ENCODE results near the gene DPPA5. TPM values are rescaled to one million over a fixed set of nuclear protein-coding genes. Genes with fewer than 3 reads are reported as not detected.

The DPPA5 gene
- total and polyA plus RNA-seq, 9 of the 15 experiments (the other 6 are each of a cell fraction or from before 2014, with no cell fraction given), result not detected

DNA sequence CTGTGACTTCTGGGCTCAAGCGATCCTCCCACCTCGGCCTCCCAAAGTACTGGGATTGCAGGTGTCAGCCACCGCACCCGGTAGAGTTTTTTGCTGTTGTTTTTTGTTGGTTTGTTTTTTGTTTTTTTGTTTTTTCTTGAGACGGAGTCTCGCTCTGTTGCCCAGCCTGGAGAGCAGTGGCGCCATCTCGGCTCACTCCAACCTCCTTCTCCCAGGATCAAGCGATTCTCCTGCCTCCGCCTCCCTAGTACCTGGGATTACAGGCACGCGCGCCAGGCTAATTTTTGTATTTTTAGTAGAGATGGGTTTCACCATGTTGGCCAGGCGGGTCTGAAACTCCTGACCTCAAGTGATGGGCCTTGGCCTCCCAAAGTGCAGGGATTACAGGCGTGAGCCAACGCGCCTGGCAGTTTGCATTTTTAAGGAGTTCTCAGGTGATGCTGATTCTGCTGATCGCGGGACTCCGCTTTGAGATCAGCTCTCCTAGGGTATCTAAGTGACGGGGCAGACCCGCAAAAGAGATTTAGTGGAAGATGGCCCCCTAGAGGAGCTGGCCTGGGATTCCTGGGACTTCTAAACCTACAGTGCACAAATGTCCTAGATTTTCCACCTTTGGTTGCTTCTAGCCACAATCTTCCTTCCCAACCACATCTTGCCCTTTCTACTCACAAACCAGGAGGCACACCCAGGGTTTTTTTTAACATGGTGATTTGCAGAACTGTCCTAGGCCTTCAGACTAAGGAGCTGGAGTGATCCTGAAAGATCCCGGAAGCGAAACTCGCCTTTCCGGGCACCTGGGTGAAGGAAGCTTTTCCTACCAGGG is 45.2 kb downstream of the DPPA5 start (continued):
- TF ChIP-seq, protein P1, sequence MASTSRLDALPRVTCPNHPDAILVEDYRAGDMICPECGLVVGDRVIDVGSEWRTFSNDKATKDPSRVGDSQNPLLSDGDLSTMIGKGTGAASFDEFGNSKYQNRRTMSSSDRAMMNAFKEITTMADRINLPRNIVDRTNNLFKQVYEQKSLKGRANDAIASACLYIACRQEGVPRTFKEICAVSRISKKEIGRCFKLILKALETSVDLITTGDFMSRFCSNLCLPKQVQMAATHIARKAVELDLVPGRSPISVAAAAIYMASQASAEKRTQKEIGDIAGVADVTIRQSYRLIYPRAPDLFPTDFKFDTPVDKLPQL (IDR thresholded peaks at IDR 0.05; ENCODE audit: extremely low read depth, insufficient read length), result no peak
- no peak for TF ChIP-seq ZNF707 (CRISPR knock-in tag; conservative IDR thresholded peaks at IDR 0.05)
- TF ChIP-seq RB1 (IDR thresholded peaks at IDR 0.05; ENCODE audit: low read depth), result peak; percentile 15; the same call in 1 of the 2 replicates
- TF ChIP-seq, protein P2, sequence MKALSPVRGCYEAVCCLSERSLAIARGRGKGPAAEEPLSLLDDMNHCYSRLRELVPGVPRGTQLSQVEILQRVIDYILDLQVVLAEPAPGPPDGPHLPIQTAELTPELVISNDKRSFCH (CRISPR knock-in tag; IDR thresholded peaks at IDR 0.05), result no peak
- TF ChIP-seq, protein P2 (tag; IDR thresholded peaks at IDR 0.05), result no peak
- no peak for TF ChIP-seq NR2C2 (CRISPR knock-in tag; IDR thresholded peaks at IDR 0.05)
- peak; percentile 87 for TF ChIP-seq NR2C2 (tag; IDR thresholded peaks at IDR 0.05)
- TF ChIP-seq, protein P3, sequence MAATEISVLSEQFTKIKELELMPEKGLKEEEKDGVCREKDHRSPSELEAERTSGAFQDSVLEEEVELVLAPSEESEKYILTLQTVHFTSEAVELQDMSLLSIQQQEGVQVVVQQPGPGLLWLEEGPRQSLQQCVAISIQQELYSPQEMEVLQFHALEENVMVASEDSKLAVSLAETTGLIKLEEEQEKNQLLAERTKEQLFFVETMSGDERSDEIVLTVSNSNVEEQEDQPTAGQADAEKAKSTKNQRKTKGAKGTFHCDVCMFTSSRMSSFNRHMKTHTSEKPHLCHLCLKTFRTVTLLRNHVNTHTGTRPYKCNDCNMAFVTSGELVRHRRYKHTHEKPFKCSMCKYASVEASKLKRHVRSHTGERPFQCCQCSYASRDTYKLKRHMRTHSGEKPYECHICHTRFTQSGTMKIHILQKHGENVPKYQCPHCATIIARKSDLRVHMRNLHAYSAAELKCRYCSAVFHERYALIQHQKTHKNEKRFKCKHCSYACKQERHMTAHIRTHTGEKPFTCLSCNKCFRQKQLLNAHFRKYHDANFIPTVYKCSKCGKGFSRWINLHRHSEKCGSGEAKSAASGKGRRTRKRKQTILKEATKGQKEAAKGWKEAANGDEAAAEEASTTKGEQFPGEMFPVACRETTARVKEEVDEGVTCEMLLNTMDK (IDR thresholded peaks at IDR 0.05; ENCODE audit: borderline replicate concordance, insufficient read depth, low read depth, low read length, poor library complexity, severe bottlenecking), result peak; percentile 89
- TF ChIP-seq, protein P4, sequence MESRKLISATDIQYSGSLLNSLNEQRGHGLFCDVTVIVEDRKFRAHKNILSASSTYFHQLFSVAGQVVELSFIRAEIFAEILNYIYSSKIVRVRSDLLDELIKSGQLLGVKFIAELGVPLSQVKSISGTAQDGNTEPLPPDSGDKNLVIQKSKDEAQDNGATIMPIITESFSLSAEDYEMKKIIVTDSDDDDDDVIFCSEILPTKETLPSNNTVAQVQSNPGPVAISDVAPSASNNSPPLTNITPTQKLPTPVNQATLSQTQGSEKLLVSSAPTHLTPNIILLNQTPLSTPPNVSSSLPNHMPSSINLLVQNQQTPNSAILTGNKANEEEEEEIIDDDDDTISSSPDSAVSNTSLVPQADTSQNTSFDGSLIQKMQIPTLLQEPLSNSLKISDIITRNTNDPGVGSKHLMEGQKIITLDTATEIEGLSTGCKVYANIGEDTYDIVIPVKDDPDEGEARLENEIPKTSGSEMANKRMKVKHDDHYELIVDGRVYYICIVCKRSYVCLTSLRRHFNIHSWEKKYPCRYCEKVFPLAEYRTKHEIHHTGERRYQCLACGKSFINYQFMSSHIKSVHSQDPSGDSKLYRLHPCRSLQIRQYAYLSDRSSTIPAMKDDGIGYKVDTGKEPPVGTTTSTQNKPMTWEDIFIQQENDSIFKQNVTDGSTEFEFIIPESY (CRISPR knock-in tag; IDR thresholded peaks at IDR 0.05), result peak; percentile 54; the same call in 1 of the 2 replicates
- TF ChIP-seq PHF21A (IDR thresholded peaks at IDR 0.05; ENCODE audit: borderline replicate concordance, low read depth), result no peak
- 0 out of 2 replicates have a peak, but pooled peaks have one; percentile 1 for TF ChIP-seq GTF2E2 (tag; IDR thresholded peaks at IDR 0.05)
- TF ChIP-seq ETV1 (tag; conservative IDR thresholded peaks at IDR 0.05; ENCODE audit: low read depth), result peak; percentile 26; the same call in 1 of the 2 replicates
- peak; percentile 51 for TF ChIP-seq PHF20 (IDR thresholded peaks at IDR 0.05; ENCODE audit: partially characterized antibody)
- no peak for TF ChIP-seq CBX8 (IDR thresholded peaks at IDR 0.05; ENCODE audit: borderline replicate concordance, extremely low read depth, low read depth, low read length, poor library complexity, severe bottlenecking)
- TF ChIP-seq HNRNPLL (IDR thresholded peaks at IDR 0.05; ENCODE audit: low read depth, low read length, poor library complexity, severe bottlenecking), result peak; percentile 6
- TF ChIP-seq EHMT2 (IDR thresholded peaks at IDR 0.05), result no peak
- no peak for TF ChIP-seq ZNF644 (tag; IDR thresholded peaks at IDR 0.05; ENCODE audit: low read depth)
- TF ChIP-seq KAT7 (CRISPR knock-in tag; IDR thresholded peaks at IDR 0.05; ENCODE audit: borderline replicate concordance), result peak; percentile 24; the same call in 1 of the 2 replicates
- TF ChIP-seq, protein P5, sequence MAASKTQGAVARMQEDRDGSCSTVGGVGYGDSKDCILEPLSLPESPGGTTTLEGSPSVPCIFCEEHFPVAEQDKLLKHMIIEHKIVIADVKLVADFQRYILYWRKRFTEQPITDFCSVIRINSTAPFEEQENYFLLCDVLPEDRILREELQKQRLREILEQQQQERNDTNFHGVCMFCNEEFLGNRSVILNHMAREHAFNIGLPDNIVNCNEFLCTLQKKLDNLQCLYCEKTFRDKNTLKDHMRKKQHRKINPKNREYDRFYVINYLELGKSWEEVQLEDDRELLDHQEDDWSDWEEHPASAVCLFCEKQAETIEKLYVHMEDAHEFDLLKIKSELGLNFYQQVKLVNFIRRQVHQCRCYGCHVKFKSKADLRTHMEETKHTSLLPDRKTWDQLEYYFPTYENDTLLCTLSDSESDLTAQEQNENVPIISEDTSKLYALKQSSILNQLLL (CRISPR knock-in tag; IDR thresholded peaks at IDR 0.05; ENCODE audit: borderline replicate concordance), result no peak
- no peak for TF ChIP-seq HLTF (IDR thresholded peaks at IDR 0.05)

All from K562 (cell line).